HEK293 (cell line): ENCODE measurements around the gene CHMP5.

Source experiments
- CTCF ChIA-PET: fragments of 350-600 bp; formaldehyde crosslinking; extraction: SDS; loops from one replicate; lab custom pipeline; 2021; ENCODE audit warnings: antibody characterized with exemption; lab: Yijun Ruan, JAX
- POLR2A ChIA-PET: fragments of 300-600 bp; formaldehyde crosslinking; extraction: SDS; loops from one replicate; lab custom pipeline; 2020; ENCODE audit warnings: antibody characterized with exemption, inconsistent platforms; lab: Yijun Ruan, JAX
- H3K27ac ChIP-seq: fragments of 200-500 bp; sonication (Bioruptor generic); 2 replicates; pipeline ENCODE4 v1.5.1; 2014; ENCODE audit warnings: low read depth, low read length, control low read depth, inconsistent platforms; ENCODE audit errors: extremely low read depth
- H3K36me3 ChIP-seq, 2 experiments: fragments of 200-500 bp in 1 of 2; sonication (Bioruptor generic) in 1 of 2; 1 replicate in 1 of 2; 2 replicates in 1 of 2; pipeline ENCODE4 v1.5.1; 2014 to 2017; ENCODE audit warnings: inconsistent platforms in 2 of 2, low read length in 2 of 2; ENCODE audit not compliant: control insufficient read depth in 2 of 2, insufficient read depth in 1 of 2
- H3K4me1 ChIP-seq: fragments of 200-500 bp; sonication (Bioruptor generic); 2 replicates; pipeline ENCODE4 v1.5.1; 2014; ENCODE audit warnings: mild to moderate bottlenecking, low read length, inconsistent platforms; ENCODE audit not compliant: control insufficient read depth, insufficient read depth
- H3K4me3 ChIP-seq: 2 replicates; pipeline ENCODE4 v1.5.1; 2011; ENCODE audit warnings: low read depth, mild to moderate bottlenecking, control low read depth, low read length, moderate library complexity
- H3K9me3 ChIP-seq: fragments of 200-500 bp; sonication (Bioruptor generic); 2 replicates; pipeline ENCODE4 v1.5.1; 2014; ENCODE audit warnings: low read depth, low read length, inconsistent platforms; ENCODE audit not compliant: control insufficient read depth, insufficient read depth
- GLI2 ChIP-seq: fragments of 450-650 bp; formaldehyde crosslinking; IDR thresholded peaks from 2 replicates; pipeline ENCODE4; 2017; ENCODE audit warnings: missing biosample characterization, missing genetic modification characterization, low read depth, borderline replicate concordance
- GLI4 ChIP-seq: fragments of 450-650 bp; formaldehyde crosslinking; IDR thresholded peaks from 2 replicates; pipeline ENCODE4 v1.5.1; 2016; ENCODE audit warnings: missing biosample characterization, missing genetic modification characterization
- RBAK ChIP-seq: fragments of 450-650 bp; formaldehyde crosslinking; IDR thresholded peaks from 2 replicates; pipeline ENCODE4 v1.5.1; 2016; ENCODE audit warnings: missing biosample characterization, missing genetic modification characterization
- SP3 ChIP-seq: fragments of 450-650 bp; formaldehyde crosslinking; IDR thresholded peaks from 2 replicates; pipeline ENCODE4 v1.5.1; 2016; ENCODE audit warnings: missing biosample characterization, missing genetic modification characterization
- TSHZ1 ChIP-seq: fragments of 450-650 bp; formaldehyde crosslinking; IDR thresholded peaks from 2 replicates; pipeline ENCODE4 v1.5.1; 2016; ENCODE audit warnings: missing biosample characterization, missing genetic modification characterization, borderline replicate concordance
- ZNF138 ChIP-seq: fragments of 450-650 bp; formaldehyde crosslinking; IDR thresholded peaks from 2 replicates; pipeline ENCODE4 v1.5.1; 2016; ENCODE audit warnings: missing biosample characterization, missing genetic modification characterization, borderline replicate concordance
- ZNF16 ChIP-seq: fragments of 450-650 bp; formaldehyde crosslinking; IDR thresholded peaks from 2 replicates; pipeline ENCODE4 v1.5.1; 2016; ENCODE audit warnings: low read depth, missing biosample characterization, missing genetic modification characterization
- ZNF202 ChIP-seq: fragments of 450-650 bp; formaldehyde crosslinking; IDR thresholded peaks from 2 replicates; pipeline ENCODE4 v1.5.1; 2016; ENCODE audit warnings: missing biosample characterization, missing genetic modification characterization, borderline replicate concordance
- ZNF248 ChIP-seq: fragments of 450-650 bp; formaldehyde crosslinking; IDR thresholded peaks from 2 replicates; pipeline ENCODE4 v1.5.1; 2017; ENCODE audit warnings: missing biosample characterization, missing genetic modification characterization
- ZNF302 ChIP-seq: fragments of 450-650 bp; formaldehyde crosslinking; IDR thresholded peaks from 2 replicates; pipeline ENCODE4 v1.5.1; 2016; ENCODE audit warnings: missing biosample characterization, missing genetic modification characterization, low read depth
- ZNF48 ChIP-seq: fragments of 450-650 bp; formaldehyde crosslinking; IDR thresholded peaks from 2 replicates; pipeline ENCODE4 v1.5.1; 2016; ENCODE audit warnings: missing biosample characterization, missing genetic modification characterization
- ZNF529 ChIP-seq: fragments of 450-650 bp; formaldehyde crosslinking; IDR thresholded peaks from 2 replicates; pipeline ENCODE4 v1.5.1; 2017; ENCODE audit warnings: missing genetic modification characterization, missing biosample characterization; ENCODE audit not compliant: insufficient replicate concordance
- ZNF571 ChIP-seq: fragments of 450-650 bp; formaldehyde crosslinking; IDR thresholded peaks from 2 replicates; pipeline ENCODE4 v1.5.0; 2017; ENCODE audit warnings: missing biosample characterization, missing genetic modification characterization
- ZNF580 ChIP-seq: fragments of 450-650 bp; formaldehyde crosslinking; IDR thresholded peaks from 2 replicates; pipeline ENCODE4 v1.5.1; 2016; ENCODE audit warnings: missing biosample characterization, missing genetic modification characterization
- ZNF639 ChIP-seq: fragments of 450-650 bp; formaldehyde crosslinking; IDR thresholded peaks from 2 replicates; pipeline ENCODE4 v1.5.1; 2016; ENCODE audit warnings: missing biosample characterization, missing genetic modification characterization
- ZNF677 ChIP-seq: fragments of 450-650 bp; IDR thresholded peaks from 2 replicates; pipeline ENCODE4 v1.5.0; 2018; ENCODE audit warnings: missing biosample characterization, mild to moderate bottlenecking, missing genetic modification characterization, moderate library complexity
- ZSCAN4 ChIP-seq: fragments of 450-650 bp; formaldehyde crosslinking; IDR thresholded peaks from 2 replicates; pipeline ENCODE4 v1.5.1; 2017; ENCODE audit warnings: missing biosample characterization, missing genetic modification characterization
- ZSCAN5A ChIP-seq: fragments of 450-650 bp; formaldehyde crosslinking; IDR thresholded peaks from 2 replicates; pipeline ENCODE4 v1.5.1; 2016; ENCODE audit warnings: missing biosample characterization, missing genetic modification characterization
- ZXDB ChIP-seq: fragments of 450-650 bp; formaldehyde crosslinking; IDR thresholded peaks from 2 replicates; pipeline ENCODE4 v1.5.1; 2016; ENCODE audit warnings: missing biosample characterization, missing genetic modification characterization

The CHMP5 gene

GRCh38 chr9:33329117-33329563 lies 64.3 kb downstream of the CHMP5 start (continued):
- TF ChIP-seq TSHZ1 (tag by site-specific recombination), result no peak
- TF ChIP-seq GLI2 (tag by site-specific recombination), result no peak
- no peak for TF ChIP-seq ZNF677 (tag by site-specific recombination)
- no peak for TF ChIP-seq ZNF302
- TF ChIP-seq ZNF138 (tag by site-specific recombination), result no peak
- TF ChIP-seq ZNF571 (tag by site-specific recombination), result no peak
- TF ChIP-seq ZNF639 (tag by site-specific recombination), result no peak
- TF ChIP-seq ZXDB (tag by site-specific recombination), result no peak
- TF ChIP-seq ZNF16 (tag by site-specific recombination), result no peak

GRCh38 chr9:33329979-33330378 lies 65.1 kb downstream of the CHMP5 start:
- Histone ChIP-seq H3K27ac (no peak overlapping the region), H3K36me3 (peaks cover 7 to 69% of the 10 kb centered on the region in 2 experiments; a peak in 2 of 3 replicates), H3K9me3 (no peaks in the 10 kb centered on the region), H3K4me1 (no peaks in the 10 kb centered on the region), H3K4me3 (no peak overlapping the region)
- ChIA-PET CTCF (interaction anchor here (1.5 to 1.6 kb wide), 2 partner anchors 43 to 45 kb away, joined by 3 to 7 read pairs; no protein-coding TSS in a partner anchor), POLR2A (interaction anchor here (0.6 kb wide), 1 partner anchor 9 kb away, joined by 4 read pairs; no protein-coding TSS in a partner anchor)
- no peak for TF ChIP-seq ZNF529
- no peak for TF ChIP-seq ZSCAN5A (tag by site-specific recombination)
- TF ChIP-seq RBAK (tag by site-specific recombination), result no peak
- TF ChIP-seq ZSCAN4 (tag by site-specific recombination), result no peak
- TF ChIP-seq GLI4 (tag by site-specific recombination), result no peak
- TF ChIP-seq SP3, result no peak
- TF ChIP-seq ZNF248 (tag by site-specific recombination), result no peak
- no peak for TF ChIP-seq ZNF580 (tag by site-specific recombination)
- no peak for TF ChIP-seq ZNF202
- no peak for TF ChIP-seq ZNF48 (tag by site-specific recombination)
